K562 (cell line): Measurements from ENCODE around the gene PITPNB. TPM values are rescaled to one million over a fixed set of nuclear protein-coding genes. Genes with fewer than 3 reads are reported as not detected.

ENCODE experiments used
- CREBBP ChIP-seq: IDR thresholded peaks from one replicate; pipeline ENCODE4 v1.6.1; 2012; ENCODE audit warnings: low read depth, mild to moderate bottlenecking, control low read depth, inconsistent platforms, low read length
- EGR1 ChIP-seq: fragments of 450-650 bp; conservative IDR thresholded peaks from 2 replicates; pipeline ENCODE4 v1.6.1; 2017; ENCODE audit warnings: mild to moderate bottlenecking
- ESRRA ChIP-seq: fragments of 450-650 bp; IDR thresholded peaks from 2 replicates; pipeline ENCODE4 v1.6.1; 2014; ENCODE audit warnings: low read depth, mild to moderate bottlenecking, moderate library complexity, borderline replicate concordance
- HDAC1 ChIP-seq, 2 experiments: fragments of 450-650 bp; IDR thresholded peaks; 2 replicates each; pipeline ENCODE4 v1.6.1; 2016 to 2017; ENCODE audit warnings: inconsistent platforms in 1 of 2, mild to moderate bottlenecking in 1 of 2, moderate library complexity in 1 of 2
- IFI16 ChIP-seq: fragments of 250-450 bp; sonication (Bioruptor Pico); IDR thresholded peaks from 2 replicates; pipeline ENCODE4 v2.1.2; 2022; ENCODE audit warnings: mild to moderate bottlenecking, inconsistent platforms
- MIER1 ChIP-seq: fragments of 450-650 bp; IDR thresholded peaks from 2 replicates; pipeline ENCODE4 v1.6.1; 2016; ENCODE audit warnings: antibody characterized with exemption, mild to moderate bottlenecking, low read depth
- MTA3 ChIP-seq: fragments of 450-650 bp; formaldehyde crosslinking; IDR thresholded peaks from 2 replicates; pipeline ENCODE4 v1.6.1; 2017; ENCODE audit warnings: mild to moderate bottlenecking, borderline replicate concordance
- NR3C1 ChIP-seq: sonication (generic); formaldehyde crosslinking; IDR thresholded peaks from 2 replicates; pipeline ENCODE4 v1.8.1; 2022; ENCODE audit warnings: missing genetic modification reagents
- NR4A1 ChIP-seq, 2 experiments: fragments of 250-450 bp in 1 of 2; fragments of 450-650 bp in 1 of 2; sonication (Bioruptor Pico) in 1 of 2; IDR thresholded peaks; 2 replicates each; pipeline versions ENCODE4 v1.4.0 to v1.6.1; 2016 to 2020; ENCODE audit warnings: mild to moderate bottlenecking in 2 of 2, missing compliant biosample characterization in 1 of 2, missing genetic modification characterization in 1 of 2, moderate library complexity in 1 of 2
- PYGO2 ChIP-seq: fragments of 450-650 bp; IDR thresholded peaks from 2 replicates; pipeline ENCODE4 v1.6.1; 2016; ENCODE audit warnings: mild to moderate bottlenecking, missing genetic modification characterization, moderate library complexity, missing compliant biosample characterization
- TAL1 ChIP-seq: fragments of 450-650 bp; IDR thresholded peaks from 2 replicates; pipeline ENCODE4 v1.6.1; 2016; ENCODE audit warnings: mild to moderate bottlenecking
- ZNF121 ChIP-seq: sonication (generic); formaldehyde crosslinking; conservative IDR thresholded peaks from 2 replicates; pipeline ENCODE4 v1.8.0; 2022; ENCODE audit warnings: missing genetic modification reagents
- ZNF354B ChIP-seq: fragments of 250-450 bp; sonication (Bioruptor Pico); IDR thresholded peaks from 2 replicates; pipeline ENCODE4 v1.4.0; 2020
- ZNF551 ChIP-seq: fragments of 250-450 bp; sonication (Bioruptor Pico); IDR thresholded peaks from 2 replicates; pipeline ENCODE4 v1.5.0; 2021; ENCODE audit warnings: mild to moderate bottlenecking, moderate library complexity
- ZNF695 ChIP-seq: fragments of 450-650 bp; formaldehyde crosslinking; IDR thresholded peaks from 2 replicates; pipeline ENCODE4 v1.4.0; 2020; ENCODE audit warnings: mild to moderate bottlenecking, moderate library complexity
- ZNF785 ChIP-seq: fragments of 250-450 bp; sonication (Bioruptor Pico); IDR thresholded peaks from 2 replicates; pipeline ENCODE4 v1.4.0; 2020; ENCODE audit warnings: mild to moderate bottlenecking
- ZSCAN29 ChIP-seq: fragments of 450-650 bp; IDR thresholded peaks from 2 replicates; pipeline ENCODE4 v1.6.1; 2017
- polyA plus RNA-seq, 8 experiments: library from polyadenylated mRNA; depleted of rRNA in 4 of 8; stranded (reverse) in 5 of 8; unstranded in 3 of 8; fragments of >200 nt; fragmentation: Nextera tagmentation in 2 of 8; fragmentation: Illumina TruSeq in 1 of 8; extraction: Ambion mirVana in 2 of 8; extraction: Trizol in 1 of 8; gene quantifications; 2 replicates each; pipeline versions ENCODE4 v1.2.1 to v1.2.3, GENCODE V29; 2011 to 2014; ENCODE audit warnings: inconsistent platforms in 1 of 8, missing spikeins in 1 of 8
- total RNA-seq, 7 experiments: library from RNA; depleted of rRNA in 6 of 7; stranded (reverse); fragments of >200 nt in 6 of 7; fragmentation: Illumina TruSeq in 2 of 7; extraction: Trizol in 2 of 7; gene quantifications; 2 replicates each; pipeline versions ENCODE4 v1.2.1 to v1.2.3, GENCODE V29; 2011 to 2021; ENCODE audit warnings: low replicate concordance in 1 of 7
- TF ChIP-seq, protein P1 (sequence below): fragments of 450-650 bp; IDR thresholded peaks from 2 replicates; pipeline ENCODE4 v1.6.1; 2016; ENCODE audit warnings: low read depth, mild to moderate bottlenecking, moderate library complexity
- TF ChIP-seq, protein P2 (sequence below): IDR thresholded peaks from 3 replicates; pipeline ENCODE4 v1.6.1; 2011; ENCODE audit warnings: borderline replicate concordance, mild to moderate bottlenecking, moderate library complexity; ENCODE audit not compliant: insufficient read length; ENCODE audit errors: extremely low read depth
- TF ChIP-seq, protein P3 (sequence below): fragments of 450-650 bp; formaldehyde crosslinking; IDR thresholded peaks from 2 replicates; pipeline ENCODE4 v1.4.0; 2022; ENCODE audit warnings: missing genetic modification characterization
- TF ChIP-seq, protein P4 (sequence below): fragments of 450-650 bp; formaldehyde crosslinking; IDR thresholded peaks from 2 replicates; pipeline ENCODE4 v1.4.0; 2020; ENCODE audit warnings: mild to moderate bottlenecking, mixed read lengths

The PITPNB gene
- total and polyA plus RNA-seq, 9 of the 15 experiments (the other 6 are each of a cell fraction or from before 2014, with no cell fraction given) = 13.1 to 52.4 (median 34.7) TPM

- TF ChIP-seq IFI16 (no peak), ZNF695 (no peak), PYGO2 (tag) (no peak), ZNF121 (no peak), MIER1 (no peak), ZSCAN29 (no peak), TAL1 (peak; percentile 83), ZNF354B (CRISPR knock-in tag) (no peak), ZNF551 (no peak), NR4A1 (CRISPR knock-in tag; IDR thresholded peaks at IDR 0.05) (no peak), NR4A1 (tag; IDR thresholded peaks at IDR 0.05) (no peak), ESRRA (peak; percentile 45; the same call in 1 of the 2 replicates), HDAC1 (IDR thresholded peaks at IDR 0.05) (peak in 1 of 2 experiments; percentile 76; a peak in 2 of 4 replicates), CREBBP (no peak), NR3C1 (CRISPR knock-in tag) (no peak), MTA3 (0 out of 2 replicates have a peak, but pooled peaks have one; percentile 34), EGR1 (no peak), ZNF785 (CRISPR knock-in tag) (no peak)
- TF ChIP-seq, protein P1, sequence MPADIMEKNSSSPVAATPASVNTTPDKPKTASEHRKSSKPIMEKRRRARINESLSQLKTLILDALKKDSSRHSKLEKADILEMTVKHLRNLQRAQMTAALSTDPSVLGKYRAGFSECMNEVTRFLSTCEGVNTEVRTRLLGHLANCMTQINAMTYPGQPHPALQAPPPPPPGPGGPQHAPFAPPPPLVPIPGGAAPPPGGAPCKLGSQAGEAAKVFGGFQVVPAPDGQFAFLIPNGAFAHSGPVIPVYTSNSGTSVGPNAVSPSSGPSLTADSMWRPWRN = peak; percentile 72; the same call in 1 of the 2 replicates
- TF ChIP-seq, protein P2, sequence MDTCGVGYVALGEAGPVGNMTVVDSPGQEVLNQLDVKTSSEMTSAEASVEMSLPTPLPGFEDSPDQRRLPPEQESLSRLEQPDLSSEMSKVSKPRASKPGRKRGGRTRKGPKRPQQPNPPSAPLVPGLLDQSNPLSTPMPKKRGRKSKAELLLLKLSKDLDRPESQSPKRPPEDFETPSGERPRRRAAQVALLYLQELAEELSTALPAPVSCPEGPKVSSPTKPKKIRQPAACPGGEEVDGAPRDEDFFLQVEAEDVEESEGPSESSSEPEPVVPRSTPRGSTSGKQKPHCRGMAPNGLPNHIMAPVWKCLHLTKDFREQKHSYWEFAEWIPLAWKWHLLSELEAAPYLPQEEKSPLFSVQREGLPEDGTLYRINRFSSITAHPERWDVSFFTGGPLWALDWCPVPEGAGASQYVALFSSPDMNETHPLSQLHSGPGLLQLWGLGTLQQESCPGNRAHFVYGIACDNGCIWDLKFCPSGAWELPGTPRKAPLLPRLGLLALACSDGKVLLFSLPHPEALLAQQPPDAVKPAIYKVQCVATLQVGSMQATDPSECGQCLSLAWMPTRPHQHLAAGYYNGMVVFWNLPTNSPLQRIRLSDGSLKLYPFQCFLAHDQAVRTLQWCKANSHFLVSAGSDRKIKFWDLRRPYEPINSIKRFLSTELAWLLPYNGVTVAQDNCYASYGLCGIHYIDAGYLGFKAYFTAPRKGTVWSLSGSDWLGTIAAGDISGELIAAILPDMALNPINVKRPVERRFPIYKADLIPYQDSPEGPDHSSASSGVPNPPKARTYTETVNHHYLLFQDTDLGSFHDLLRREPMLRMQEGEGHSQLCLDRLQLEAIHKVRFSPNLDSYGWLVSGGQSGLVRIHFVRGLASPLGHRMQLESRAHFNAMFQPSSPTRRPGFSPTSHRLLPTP = no peak
- TF ChIP-seq, protein P3, sequence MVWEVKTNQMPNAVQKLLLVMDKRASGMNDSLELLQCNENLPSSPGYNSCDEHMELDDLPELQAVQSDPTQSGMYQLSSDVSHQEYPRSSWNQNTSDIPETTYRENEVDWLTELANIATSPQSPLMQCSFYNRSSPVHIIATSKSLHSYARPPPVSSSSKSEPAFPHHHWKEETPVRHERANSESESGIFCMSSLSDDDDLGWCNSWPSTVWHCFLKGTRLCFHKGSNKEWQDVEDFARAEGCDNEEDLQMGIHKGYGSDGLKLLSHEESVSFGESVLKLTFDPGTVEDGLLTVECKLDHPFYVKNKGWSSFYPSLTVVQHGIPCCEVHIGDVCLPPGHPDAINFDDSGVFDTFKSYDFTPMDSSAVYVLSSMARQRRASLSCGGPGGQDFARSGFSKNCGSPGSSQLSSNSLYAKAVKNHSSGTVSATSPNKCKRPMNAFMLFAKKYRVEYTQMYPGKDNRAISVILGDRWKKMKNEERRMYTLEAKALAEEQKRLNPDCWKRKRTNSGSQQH (CRISPR knock-in tag) = no peak
- TF ChIP-seq, protein P4, sequence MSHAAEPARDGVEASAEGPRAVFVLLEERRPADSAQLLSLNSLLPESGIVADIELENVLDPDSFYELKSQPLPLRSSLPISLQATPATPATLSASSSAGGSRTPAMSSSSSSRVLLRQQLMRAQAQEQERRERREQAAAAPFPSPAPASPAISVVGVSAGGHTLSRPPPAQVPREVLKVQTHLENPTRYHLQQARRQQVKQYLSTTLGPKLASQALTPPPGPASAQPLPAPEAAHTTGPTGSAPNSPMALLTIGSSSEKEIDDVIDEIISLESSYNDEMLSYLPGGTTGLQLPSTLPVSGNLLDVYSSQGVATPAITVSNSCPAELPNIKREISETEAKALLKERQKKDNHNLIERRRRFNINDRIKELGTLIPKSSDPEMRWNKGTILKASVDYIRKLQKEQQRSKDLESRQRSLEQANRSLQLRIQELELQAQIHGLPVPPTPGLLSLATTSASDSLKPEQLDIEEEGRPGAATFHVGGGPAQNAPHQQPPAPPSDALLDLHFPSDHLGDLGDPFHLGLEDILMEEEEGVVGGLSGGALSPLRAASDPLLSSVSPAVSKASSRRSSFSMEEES (CRISPR knock-in tag) = no peak
These were observed 5.8 kb downstream of the PITPNB start (continued) for GRCh38 chr22:27913162-27913741.
